NCI-H2227 (cell line): ENCODE data around the gene GRAMD2A.
A peak's percentile ranks its signal among the peaks of the same experiment; 100 is the strongest.

ENCODE experiments used
- DNase-seq: peaks from one replicate; lab custom pipeline; 2025; ENCODE audit not compliant: unreplicated experiment; lab: John Stamatoyannopoulos, UW

GRAMD2A gene

GRCh38 chr15:72136170-72137051 is 61.2 kb downstream of the GRAMD2A start:
- no peak for DNase-seq

DNA sequence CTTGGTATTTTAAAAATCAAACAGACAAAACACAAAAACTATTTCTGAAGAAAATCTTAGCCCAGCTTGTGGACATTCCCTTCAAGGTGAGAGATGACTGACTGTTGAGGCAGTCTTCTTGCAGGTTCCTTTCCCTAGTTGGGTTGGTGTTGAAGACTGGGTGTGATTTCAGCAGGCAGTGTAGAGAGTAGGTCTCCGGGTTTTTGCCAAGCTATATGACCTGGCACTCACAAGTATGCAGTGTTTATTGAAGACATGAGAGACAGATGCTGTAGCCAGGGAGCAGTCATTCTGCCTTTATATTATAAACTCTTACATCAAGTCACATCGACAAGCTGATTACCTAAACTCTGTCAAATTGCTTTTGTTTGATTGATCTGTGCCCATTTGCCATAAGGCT is 61.9 kb downstream of the GRAMD2A start:
- DNase-seq = no peak

GRCh38 chr15:72133211-72133610 is 64.4 kb downstream of the GRAMD2A start:
- DNase-seq = no peak

DNA sequence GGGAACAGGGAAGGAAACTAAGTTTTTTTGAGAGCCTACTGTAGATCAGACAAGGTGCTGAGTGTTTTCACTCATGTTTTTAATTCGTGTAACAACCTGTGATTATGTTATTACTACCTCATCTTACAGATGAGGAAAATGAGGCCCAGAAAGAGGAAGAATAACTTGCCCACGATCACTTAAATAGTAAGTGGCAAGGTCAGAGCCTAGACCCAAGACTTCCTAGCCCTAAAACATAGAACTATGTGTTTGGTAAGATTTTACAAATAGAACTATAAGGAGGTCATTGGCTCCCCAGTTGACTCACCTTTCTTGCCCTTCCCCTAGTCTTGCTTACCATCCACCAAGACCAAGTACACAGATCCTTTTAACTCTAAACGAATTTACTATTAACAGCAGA is 65.7 kb downstream of the GRAMD2A start:
- no peak for DNase-seq

DNA sequence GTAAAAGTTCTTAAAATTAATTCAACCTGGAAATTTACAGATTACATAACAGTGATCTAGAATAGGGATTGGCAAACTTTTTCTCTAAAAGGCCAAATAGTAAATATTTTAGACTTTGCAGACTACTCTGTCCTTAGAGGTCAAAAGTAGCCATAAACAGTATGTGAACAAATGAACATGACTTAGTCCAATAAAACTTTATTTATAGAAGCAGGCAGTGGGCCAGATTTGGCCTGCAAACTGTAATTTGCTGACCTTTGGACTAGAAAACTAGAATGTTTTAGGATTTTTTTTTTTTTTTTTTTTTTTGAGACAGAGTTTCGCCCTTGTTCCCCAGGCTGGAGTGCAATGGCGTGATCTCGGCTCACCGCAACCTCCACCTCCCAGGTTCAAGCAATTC is 67.3 kb downstream of the GRAMD2A start:
- DNase-seq = no peak

DNA sequence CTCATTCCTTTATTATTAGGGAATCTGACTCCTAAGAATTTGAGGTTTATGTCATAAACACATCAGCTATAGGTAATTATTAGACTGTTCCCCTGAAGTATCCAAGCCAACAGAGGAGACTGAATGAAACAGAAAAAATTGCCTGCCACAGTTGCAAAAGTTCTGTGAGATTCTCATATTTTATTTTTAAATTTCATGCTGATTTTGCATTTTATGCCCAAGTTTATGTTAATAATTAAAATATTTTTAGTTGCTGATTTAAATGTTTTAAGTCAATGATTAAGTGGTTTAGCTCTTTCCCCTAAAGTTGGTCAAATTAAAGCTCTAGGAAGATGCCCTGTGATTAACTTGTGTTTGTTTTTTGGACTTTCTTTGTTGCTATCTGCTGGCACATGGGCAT is 69.2 kb downstream of the GRAMD2A start:
- no peak for DNase-seq

DNA sequence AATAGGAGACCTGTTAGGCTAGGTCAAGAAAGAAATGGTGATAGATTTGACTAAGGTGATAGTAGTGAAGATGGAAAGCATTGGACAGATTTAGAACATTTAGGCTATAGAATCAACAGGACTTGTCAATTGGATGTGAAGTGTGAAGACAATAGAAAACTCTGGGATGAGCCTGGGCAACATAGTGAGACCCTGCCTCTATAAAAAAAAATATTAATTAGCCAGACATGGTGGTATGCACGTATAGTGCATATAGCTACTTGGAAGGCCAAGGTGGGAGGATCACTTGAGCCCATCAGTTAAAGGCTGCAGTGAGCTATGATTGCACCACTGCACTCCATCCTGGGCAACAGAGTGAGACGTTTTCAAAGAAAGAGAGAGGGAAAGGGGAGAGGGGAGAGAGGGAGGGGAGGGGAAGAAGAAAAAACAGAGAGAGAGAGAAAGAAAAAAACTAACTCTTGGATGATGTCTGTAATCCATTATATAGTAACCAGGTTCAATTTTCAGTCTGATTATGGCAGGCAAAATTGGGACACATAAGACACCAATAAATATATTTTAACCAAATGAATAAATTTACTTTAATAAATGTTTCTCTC is 69.8 kb downstream of the GRAMD2A start:
- no peak for DNase-seq

GRCh38 chr15:72124218-72124617 is 73.4 kb downstream of the GRAMD2A start:
- no peak for DNase-seq

- DNase-seq = peak; percentile 96
These were observed 79.3 kb downstream of the GRAMD2A start, which contains the start of the genes MYO9A and SENP8 for GRCh38 chr15:72118017-72118978. MYO9A (minus strand) TSS chr15:72118150; CDS start chr15:72046563, 71,587 bp downstream. SENP8 (plus strand) TSS chr15:72118403; CDS start chr15:72139624, 21,221 bp downstream.

DNA sequence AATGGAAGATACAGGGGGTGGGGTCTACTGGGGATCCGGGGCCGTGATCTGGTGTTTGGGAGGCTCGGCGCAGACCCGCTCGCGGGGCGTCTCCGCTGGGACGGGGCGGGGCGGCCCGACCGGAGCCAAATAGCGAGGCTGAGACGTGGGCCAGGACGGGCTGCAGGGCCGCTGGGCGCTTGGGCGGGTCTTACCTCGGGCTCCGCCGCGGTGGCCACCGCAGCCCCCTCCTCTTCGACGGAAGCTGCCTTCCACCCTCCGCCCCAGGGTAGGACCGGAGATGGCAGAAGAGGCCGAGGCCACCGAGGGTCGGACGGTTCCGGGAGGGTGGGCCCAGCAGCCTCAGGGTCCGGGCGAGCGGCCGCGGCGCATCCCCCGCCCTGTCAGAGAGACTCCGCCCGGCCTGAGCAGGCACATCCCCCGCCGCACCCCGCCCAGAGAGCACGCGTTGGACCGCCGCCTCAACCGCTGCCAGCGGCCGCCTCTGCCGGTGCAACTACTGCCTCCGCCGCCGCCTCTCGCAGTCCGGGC is 80.0 kb downstream of the GRAMD2A start:
- peak; percentile 81 for DNase-seq

DNA sequence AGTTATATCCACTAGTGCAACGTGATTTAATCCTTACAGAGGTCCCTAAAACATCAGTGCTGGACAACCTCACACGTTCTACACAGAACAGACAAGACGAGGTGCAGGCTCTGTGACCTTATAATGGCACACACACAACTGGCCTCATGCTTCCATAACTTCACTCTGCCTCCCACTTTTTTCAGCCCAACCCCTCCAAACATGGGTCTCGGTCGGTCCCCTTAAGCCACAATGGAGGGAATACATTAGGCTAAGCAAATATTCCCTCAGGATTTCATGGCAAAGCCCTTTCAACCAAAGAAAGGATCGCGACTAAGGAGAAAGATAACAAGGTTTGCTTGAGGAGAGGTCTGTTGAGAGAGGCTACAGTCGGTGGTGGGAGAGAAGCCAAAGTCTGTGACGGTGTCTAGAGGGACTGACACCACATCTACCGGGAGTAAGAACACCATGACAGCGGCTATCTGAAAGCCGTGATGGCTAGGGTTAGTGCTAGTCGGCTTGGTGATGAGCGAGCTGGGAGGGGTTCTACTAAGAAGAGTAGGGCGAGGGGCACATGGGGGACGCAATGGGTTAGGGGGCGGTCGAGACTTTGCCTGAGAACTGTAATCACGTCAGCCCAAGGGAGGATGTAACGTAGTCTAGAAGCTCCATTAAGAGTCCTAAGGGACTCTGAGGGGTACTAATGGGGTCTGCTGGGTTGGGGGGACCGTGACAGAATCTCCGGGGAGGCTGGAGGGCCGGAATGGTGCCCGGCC is 80.7 kb downstream of the GRAMD2A start:
- DNase-seq = peak; percentile 27

- DNase-seq = no peak
These were observed 84.1 kb downstream of the GRAMD2A start for GRCh38 chr15:72113347-72114031.

GRCh38 chr15:72112805-72113204 is 84.8 kb downstream of the GRAMD2A start:
- no peak for DNase-seq

DNA sequence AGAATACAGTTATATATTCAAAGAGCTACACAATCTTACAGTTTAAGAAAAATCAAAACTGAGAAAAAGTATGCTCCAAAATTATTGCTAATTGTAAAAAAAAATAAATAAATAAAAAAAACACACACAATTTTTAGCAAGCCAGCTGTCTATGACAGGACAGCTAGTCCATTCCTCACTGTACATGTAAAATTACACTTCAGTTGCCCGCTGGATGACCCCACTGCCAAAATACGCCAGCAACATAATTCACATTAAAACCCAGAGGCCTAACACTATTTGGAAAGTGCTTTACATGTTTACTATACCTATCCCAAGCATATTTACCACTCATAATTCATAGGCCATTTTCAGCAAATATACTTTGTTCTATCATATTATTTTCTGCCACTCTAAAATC is 85.5 kb downstream of the GRAMD2A start:
- DNase-seq = no peak

- no peak for DNase-seq
These were observed 87.2 kb downstream of the GRAMD2A start for GRCh38 chr15:72110355-72110754.
